SKM-1 treated with dmso at 0.1 percent for 144 hours (cell line): ENCODE results near the gene SYT1.
"Not testable (repeated sequence)": the region's sequence is repeated elsewhere in the genome, so short reads cannot be mapped to it uniquely, and the experiment has no call there.

Experiments
- DNase-seq: peaks from one replicate; lab custom pipeline; 2025; ENCODE audit not compliant: unreplicated experiment; lab: John Stamatoyannopoulos, UW

SYT1 gene

DNA sequence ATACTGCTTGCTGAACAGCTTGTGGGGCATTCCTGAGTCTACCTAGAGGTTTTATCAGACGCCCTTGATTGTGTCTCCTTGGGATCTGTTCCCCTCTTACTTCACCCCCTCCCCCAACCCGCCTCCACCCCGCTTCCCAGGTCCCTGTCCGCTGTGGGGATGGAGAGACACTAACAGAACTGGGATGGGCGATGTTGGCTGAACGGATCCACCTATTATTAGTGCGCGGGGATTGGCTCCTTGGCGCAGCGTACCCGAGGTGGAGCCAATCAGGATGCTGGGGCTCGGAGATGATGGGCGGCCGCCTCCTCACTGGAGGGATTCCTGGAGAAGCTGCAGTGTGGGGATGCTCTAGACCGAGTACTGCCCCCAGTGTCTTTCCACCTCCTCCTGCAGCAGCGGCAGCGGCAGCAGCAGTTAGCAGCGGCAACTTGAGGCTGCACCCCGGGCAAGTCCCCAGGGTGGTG is at the start of gene SYT1:
SYT1 (plus strand) TSS at position 372 of the 467 bp plus-strand sequence.
- DNase-seq: no peak

DNA sequence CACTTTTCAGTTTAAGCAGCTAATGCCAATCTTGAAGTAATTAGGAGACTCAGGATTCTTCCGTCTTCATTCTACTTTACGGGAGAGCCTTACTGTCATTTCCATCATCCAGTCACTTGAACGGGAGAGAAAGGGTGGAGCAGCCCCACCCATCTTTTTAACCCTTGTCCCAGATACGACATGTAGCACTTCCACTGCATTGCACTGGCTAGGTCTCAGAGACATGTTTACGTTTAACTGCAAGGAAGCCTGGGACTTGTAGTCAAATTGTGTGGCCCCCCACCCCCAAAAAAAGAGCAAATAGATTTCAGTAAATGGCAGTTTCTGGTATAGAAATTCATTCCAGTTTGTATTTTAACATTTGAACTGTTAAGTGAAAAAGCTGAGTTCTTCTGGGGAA is 46.1 kb upstream of the SYT1 start:
- DNase-seq: no peak

DNA sequence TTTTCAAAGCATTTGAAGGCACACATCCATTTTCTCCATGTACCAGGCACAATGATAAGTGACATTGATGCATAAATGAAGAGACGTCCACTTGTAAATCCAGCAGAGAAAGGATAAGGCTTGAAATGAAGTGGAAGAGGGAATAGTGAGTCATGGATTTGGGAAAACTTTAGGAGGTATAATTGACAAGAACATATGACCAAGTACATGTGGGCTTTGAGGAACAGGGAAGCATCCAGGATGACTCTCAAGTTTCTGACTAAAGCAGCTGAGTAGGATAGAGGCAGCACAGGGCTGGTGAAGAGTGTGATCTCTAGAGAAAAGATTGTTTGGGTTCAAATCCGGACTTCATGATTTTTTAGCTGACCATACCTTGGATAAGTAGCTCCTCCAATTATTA is 43.6 kb upstream of the SYT1 start:
- DNase-seq: no peak

GRCh38 chr12:78824918-78825317 is 39.7 kb upstream of the SYT1 start:
- DNase-seq: no peak

GRCh38 chr12:78829690-78830089 is 34.9 kb upstream of the SYT1 start:
- DNase-seq: no peak

DNA sequence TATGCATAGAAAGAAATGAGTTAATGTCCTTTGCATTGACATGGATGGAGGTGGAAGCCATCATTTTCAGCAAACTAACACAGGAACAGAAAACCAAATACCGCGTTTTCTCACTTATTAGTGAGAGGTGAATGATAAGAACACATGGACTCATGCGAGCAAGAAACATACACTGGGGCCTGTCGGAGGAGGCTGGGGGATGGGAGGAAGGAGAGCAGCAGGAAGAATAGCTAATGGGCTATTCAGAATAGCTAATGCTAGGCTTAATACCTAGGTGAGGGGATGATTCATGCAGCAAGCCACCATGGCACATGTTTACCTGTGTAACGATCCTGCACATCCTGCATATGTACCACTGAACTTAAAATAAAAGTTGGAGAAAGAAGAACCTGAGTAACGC is 29.1 kb upstream of the SYT1 start:
- no peak for DNase-seq

DNA sequence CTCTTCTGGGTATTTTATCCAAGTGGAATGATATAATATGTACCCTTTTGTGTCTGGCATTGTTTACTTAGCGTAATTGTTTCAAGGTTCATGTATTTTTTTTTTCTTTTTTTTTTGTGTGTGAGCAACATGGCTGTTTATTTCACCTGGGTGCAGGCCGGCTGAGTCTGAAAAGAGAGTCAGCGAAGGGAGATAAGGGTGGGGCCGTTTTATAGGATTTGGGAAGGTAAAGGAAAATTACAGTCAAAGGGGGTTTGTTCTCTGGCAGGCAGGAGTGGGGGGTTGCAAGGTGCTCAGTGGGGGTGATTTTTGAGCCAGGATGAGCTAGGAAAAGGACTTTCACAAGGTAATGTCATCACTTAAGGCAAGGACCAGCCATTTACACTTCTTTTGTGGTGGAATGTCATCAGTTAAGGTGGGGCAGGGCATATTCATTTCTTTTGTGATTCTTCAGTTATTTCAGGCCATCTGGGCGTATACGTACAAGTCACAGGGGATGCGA is 24.0 kb upstream of the SYT1 start:
- DNase-seq: not testable (repeated sequence)

DNA sequence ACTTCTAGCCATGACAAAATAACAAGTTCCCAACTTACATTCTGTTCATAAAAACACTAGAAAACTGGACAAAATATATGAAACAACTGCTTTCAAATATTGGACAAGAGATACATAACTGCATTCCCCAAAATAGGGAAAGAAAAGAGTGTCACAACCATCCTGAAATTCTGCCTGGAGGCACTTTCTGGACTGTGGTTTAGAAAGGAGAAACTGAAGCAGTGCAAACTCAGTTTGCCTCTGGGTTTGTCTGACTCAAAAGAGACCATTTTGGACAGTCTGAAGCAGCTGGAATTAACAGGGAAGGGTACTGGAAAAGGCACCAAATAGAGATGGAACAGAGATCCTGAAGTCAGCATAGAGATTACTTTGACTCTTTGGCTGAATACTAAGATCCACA is 11.3 kb upstream of the SYT1 start:
- no peak for DNase-seq

- DNase-seq: peak; percentile 1
Measured at GRCh38 chr12:78863482-78864402, 832 bp upstream of the SYT1 start.

DNA sequence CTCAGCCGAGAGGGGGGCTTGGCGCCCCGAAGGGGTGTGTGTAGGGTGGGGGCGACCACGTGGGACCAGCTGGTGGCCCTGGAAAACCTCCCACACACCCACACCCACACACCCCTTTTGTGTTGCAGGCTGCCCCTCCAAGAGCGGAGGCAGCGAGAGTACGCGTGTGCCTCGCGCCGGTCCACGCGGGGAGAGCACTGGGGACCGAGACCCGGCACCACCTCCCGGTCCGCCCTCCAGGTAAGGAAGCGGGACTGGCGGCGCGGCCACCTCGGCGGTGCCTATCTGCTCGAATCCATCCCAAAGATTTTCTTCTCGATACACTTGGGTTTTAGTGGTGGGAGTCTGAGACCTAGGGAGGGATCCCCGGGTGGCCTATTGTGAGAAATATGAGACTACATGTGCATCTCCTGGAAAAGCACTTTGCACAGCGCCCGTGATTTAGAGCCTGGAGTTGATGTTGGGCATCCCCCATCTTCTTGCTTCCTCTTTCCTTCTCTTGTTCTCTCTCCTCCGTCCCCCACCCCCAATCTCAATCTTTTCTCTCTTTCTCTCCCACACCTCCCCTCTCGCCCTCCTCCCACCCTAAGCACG is 393 bp downstream of the SYT1 start:
- no peak for DNase-seq

- no peak for DNase-seq
Measured at GRCh38 chr12:78865516-78865915, 942 bp downstream of the SYT1 start.

- no peak for DNase-seq
Measured at GRCh38 chr12:78866518-78866917, 1.9 kb downstream of the SYT1 start.

GRCh38 chr12:78870539-78870938 is 6.0 kb downstream of the SYT1 start:
- DNase-seq: no peak

GRCh38 chr12:78871566-78871965 is 7.0 kb downstream of the SYT1 start:
- no peak for DNase-seq

GRCh38 chr12:78878459-78878858 is 13.9 kb downstream of the SYT1 start:
- DNase-seq: no peak

GRCh38 chr12:78878866-78879265 is 14.3 kb downstream of the SYT1 start:
- DNase-seq: no peak

GRCh38 chr12:78880078-78880477 is 15.5 kb downstream of the SYT1 start:
- no peak for DNase-seq

GRCh38 chr12:78881685-78882084 is 17.1 kb downstream of the SYT1 start:
- DNase-seq: no peak

GRCh38 chr12:78885466-78885865 is 20.9 kb downstream of the SYT1 start:
- DNase-seq: no peak

DNA sequence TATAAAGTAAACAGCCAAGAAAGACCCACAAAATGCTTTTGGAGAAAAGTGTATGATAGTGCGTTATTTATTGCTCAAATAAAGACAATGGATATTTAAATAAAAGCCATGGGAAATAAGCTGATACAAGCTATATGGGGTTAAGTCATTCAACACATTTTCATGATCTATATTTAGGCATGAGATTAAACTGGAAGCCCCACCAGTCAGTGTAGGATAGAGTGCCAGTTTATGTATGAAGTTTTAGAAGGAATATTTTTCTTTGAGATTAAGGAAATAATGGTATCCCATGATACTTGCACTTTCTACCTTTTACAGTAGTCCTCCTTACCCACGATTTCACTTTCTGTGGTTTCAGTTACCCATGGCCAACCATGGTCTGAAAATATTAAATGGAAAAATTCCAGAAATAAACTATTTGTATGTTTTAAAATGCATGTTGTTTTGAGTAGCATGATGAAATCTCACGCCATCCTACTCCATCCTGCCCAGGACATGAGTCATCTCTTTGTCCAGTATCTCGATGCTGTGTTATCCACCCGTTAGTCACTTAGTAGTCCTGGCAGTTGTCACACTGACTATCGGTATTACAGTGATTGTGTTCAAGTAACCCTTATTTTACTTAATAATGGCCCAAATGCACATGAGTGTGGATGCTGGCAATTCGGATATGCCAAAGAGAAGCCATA is 22.3 kb downstream of the SYT1 start:
- no peak for DNase-seq

DNA sequence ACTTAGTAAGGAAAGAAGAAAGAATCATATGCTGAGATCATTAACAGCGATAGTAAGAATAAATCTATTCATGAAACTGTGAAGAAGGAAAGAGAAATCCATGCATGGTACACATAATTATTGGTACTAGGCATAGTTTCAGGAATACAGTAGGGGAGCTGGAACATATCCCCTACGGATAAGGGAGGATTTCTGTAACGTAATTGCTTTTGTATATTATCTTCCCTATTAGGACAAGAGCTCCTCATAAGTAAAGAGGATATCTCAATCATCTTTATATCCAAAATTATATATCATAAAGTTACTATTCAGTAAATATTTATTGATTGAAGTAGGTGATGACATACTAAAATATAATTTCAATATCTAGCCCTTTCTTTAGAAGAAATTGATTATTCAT is 22.9 kb downstream of the SYT1 start:
- no peak for DNase-seq

DNA sequence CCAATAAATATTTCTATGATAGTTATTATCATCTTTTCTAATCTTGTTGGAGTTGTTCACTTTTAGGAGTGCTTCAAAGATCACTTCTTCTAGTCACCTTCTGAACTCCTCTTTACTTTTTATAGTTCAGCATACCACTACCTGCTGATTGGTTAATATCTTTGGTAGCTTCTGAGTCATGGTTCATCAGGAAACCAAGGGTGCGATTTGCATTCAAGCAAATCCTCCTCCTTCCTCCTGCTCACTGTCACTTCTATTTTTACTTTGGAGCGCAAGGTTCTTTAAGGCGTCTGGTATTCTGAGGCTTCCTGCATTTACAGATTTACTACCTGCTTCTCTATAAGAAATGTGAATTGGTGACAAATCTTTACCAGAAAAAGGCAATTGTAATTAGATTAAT is 24.0 kb downstream of the SYT1 start:
- DNase-seq: peak; percentile 36
